ENCODE measurements around the gene CCL15. TPM values are rescaled to one million over a fixed set of nuclear protein-coding genes. Genes with fewer than 3 reads are reported as not detected.

Gene CCL15
- not detected in 2 replicates for total RNA-seq (2014; rRNA removed; shearing (Covaris generic))
- not detected in 2 replicates for polyA plus RNA-seq (2016; fragmentation: Nextera tagmentation; extraction: Ambion mirVana)

GRCh38 chr17:36001110-36001771 is at the start of gene CCL15:
Gene CCL15 (minus strand): TSS chr17:36001553. CDS start chr17:36001492, 61 bp downstream.
- Histone ChIP-seq H3K9me2 (ENCODE audit: insufficient read depth) (no peaks in the 10 kb centered on the region), H3K27me3 (replicated peaks; ENCODE audit: insufficient read depth) (no peaks in the 10 kb centered on the region; the same call in 1 of the 2 replicates), H3K79me2 (ENCODE audit: insufficient read depth) (no peaks in the 10 kb centered on the region), H2AFZ (no peak within 1 kb of the TSS), H3F3A (ENCODE audit: insufficient read depth) (no peaks in the 10 kb centered on the region), H3K4me1 (ENCODE audit: insufficient read depth) (no peaks in the 10 kb centered on the region), H3K27ac (no peak within 1 kb of the TSS), H3K9ac (no peak within 1 kb of the TSS), H3K4me2 (ENCODE audit: unreplicated experiment) (no peak within 1 kb of the TSS), H3K4me3 (no peak within 1 kb of the TSS), H3K36me3 (ENCODE audit: low read depth) (no peaks in the 10 kb centered on the region), H4K20me1 (ENCODE audit: insufficient read depth) (no peaks in the 10 kb centered on the region), H3K9me3 (ENCODE audit: low read depth) (no peaks in the 10 kb centered on the region)
- no peak for TF ChIP-seq EZH2 (IDR thresholded peaks at IDR 0.05; ENCODE audit: insufficient read depth, poor library complexity, severe bottlenecking)
- WGBS, 2 experiments (ENCODE audit: low coverage in 1 of 2, low lambda C conversion rate in 2 of 2, missing lambda C conversion rate in 2 of 2) = 45% methylated on average over 6 of the region's 6 CpGs
- DNase-seq = no peak
- in situ Hi-C loops (cut with MboI) = no loop called here

- Histone ChIP-seq H3K27ac (no peak overlapping the region), H3K36me3 (ENCODE audit: low read depth) (no peaks in the 10 kb centered on the region), H3K9ac (no peak overlapping the region), H3K4me2 (ENCODE audit: unreplicated experiment) (no peak overlapping the region), H2AFZ (no peak overlapping the region), H3K79me2 (ENCODE audit: insufficient read depth) (no peaks in the 10 kb centered on the region), H3K9me3 (ENCODE audit: low read depth) (no peaks in the 10 kb centered on the region), H4K20me1 (ENCODE audit: insufficient read depth) (no peaks in the 10 kb centered on the region), H3K4me1 (ENCODE audit: insufficient read depth) (no peaks in the 10 kb centered on the region), H3K9me2 (ENCODE audit: insufficient read depth) (no peaks in the 10 kb centered on the region), H3K27me3 (replicated peaks; ENCODE audit: insufficient read depth) (no peaks in the 10 kb centered on the region), H3F3A (ENCODE audit: insufficient read depth) (no peaks in the 10 kb centered on the region), H3K4me3 (no peak overlapping the region)
- 70 to 79% methylated on average over 2 of the region's 2 CpGs for WGBS, 2 experiments (ENCODE audit: low coverage in 1 of 2, low lambda C conversion rate in 2 of 2, missing lambda C conversion rate in 2 of 2)
- DNase-seq = no peak
- in situ Hi-C loops (cut with MboI) = no loop called here
- TF ChIP-seq EZH2 (IDR thresholded peaks at IDR 0.05; ENCODE audit: insufficient read depth, poor library complexity, severe bottlenecking) (no peak), EZH2phosphoT487 (IDR thresholded peaks at IDR 0.05; ENCODE audit: insufficient read depth, low read depth) (no peak)
Measured at GRCh38 chr17:36049643-36050042, 48.3 kb upstream of the CCL15 start.

GRCh38 chr17:36048066-36048465 is 46.7 kb upstream of the CCL15 start:
- H3K9ac ChIP-seq = no peak overlapping the region
- H3K4me2 ChIP-seq (ENCODE audit: unreplicated experiment) = no peak overlapping the region
- DNase-seq = no peak
- H4K20me1 ChIP-seq (ENCODE audit: insufficient read depth) = no peaks in the 10 kb centered on the region
- no peak overlapping the region for H3K27ac ChIP-seq
- H3F3A ChIP-seq (ENCODE audit: insufficient read depth) = no peaks in the 10 kb centered on the region
- WGBS, 2 experiments (ENCODE audit: low coverage in 1 of 2, low lambda C conversion rate in 2 of 2, missing lambda C conversion rate in 2 of 2) = 4 to 22% methylated on average over 2 of the region's 2 CpGs
- no peak for TF ChIP-seq EZH2 (IDR thresholded peaks at IDR 0.05; ENCODE audit: insufficient read depth, poor library complexity, severe bottlenecking)
- no peak for TF ChIP-seq EZH2phosphoT487 (IDR thresholded peaks at IDR 0.05; ENCODE audit: insufficient read depth, low read depth)
- no peak overlapping the region for H2AFZ ChIP-seq
- in situ Hi-C loops (cut with MboI) = no loop called here
- no peaks in the 10 kb centered on the region for H3K9me3 ChIP-seq (ENCODE audit: low read depth)
- H3K4me1 ChIP-seq (ENCODE audit: insufficient read depth) = no peaks in the 10 kb centered on the region
- H3K27me3 ChIP-seq (replicated peaks; ENCODE audit: insufficient read depth) = no peaks in the 10 kb centered on the region
- H3K79me2 ChIP-seq (ENCODE audit: insufficient read depth) = no peaks in the 10 kb centered on the region
- H3K4me3 ChIP-seq = no peak overlapping the region
- H3K36me3 ChIP-seq (ENCODE audit: low read depth) = no peaks in the 10 kb centered on the region
- no peaks in the 10 kb centered on the region for H3K9me2 ChIP-seq (ENCODE audit: insufficient read depth)

- H3K4me2 ChIP-seq (ENCODE audit: unreplicated experiment) = no peak overlapping the region
- in situ Hi-C loops (cut with MboI) = no loop called here
- H3K4me1 ChIP-seq (ENCODE audit: insufficient read depth) = no peaks in the 10 kb centered on the region
- no peaks in the 10 kb centered on the region for H3K79me2 ChIP-seq (ENCODE audit: insufficient read depth)
- H4K20me1 ChIP-seq (ENCODE audit: insufficient read depth) = no peaks in the 10 kb centered on the region
- H3K4me3 ChIP-seq = no peak overlapping the region
- TF ChIP-seq EZH2 (IDR thresholded peaks at IDR 0.05; ENCODE audit: insufficient read depth, poor library complexity, severe bottlenecking) (no peak), EZH2phosphoT487 (IDR thresholded peaks at IDR 0.05; ENCODE audit: insufficient read depth, low read depth) (no peak)
- H2AFZ ChIP-seq = no peak overlapping the region
- DNase-seq = no peak
- H3K27ac ChIP-seq = no peak overlapping the region
- H3K9ac ChIP-seq = no peak overlapping the region
- 49 to 50% methylated on average over 4 of the region's 4 CpGs for WGBS, 2 experiments (ENCODE audit: low coverage in 1 of 2, low lambda C conversion rate in 2 of 2, missing lambda C conversion rate in 2 of 2)
- H3K27me3 ChIP-seq (replicated peaks; ENCODE audit: insufficient read depth) = no peaks in the 10 kb centered on the region; the same call in 1 of the 2 replicates
- no peaks in the 10 kb centered on the region for H3K9me3 ChIP-seq (ENCODE audit: low read depth)
- no peaks in the 10 kb centered on the region for H3F3A ChIP-seq (ENCODE audit: insufficient read depth)
- H3K9me2 ChIP-seq (ENCODE audit: insufficient read depth) = no peaks in the 10 kb centered on the region
- H3K36me3 ChIP-seq (ENCODE audit: low read depth) = no peaks in the 10 kb centered on the region
Measured at GRCh38 chr17:36036235-36036634, 34.9 kb upstream of the CCL15 start.

Data from GM23248 (cell line).